GM18517 (cell line): ENCODE measurements around the gene HS6ST3.

Source experiments
- ATAC-seq: cut with Tn5 transposase; IDR thresholded peaks from one replicate; pipeline ENCODE4 v1.9.1; 2021; ENCODE audit warnings: mild to moderate bottlenecking, moderate library complexity; ENCODE audit not compliant: unreplicated experiment

Gene HS6ST3

GRCh38 chr13:96817336-96817941 is 727.5 kb downstream of the HS6ST3 start:
- ATAC-seq: no peak

GRCh38 chr13:96819375-96819774 is 729.5 kb downstream of the HS6ST3 start:
- no peak for ATAC-seq

GRCh38 chr13:96821381-96821780 is 731.5 kb downstream of the HS6ST3 start:
- ATAC-seq: no peak

- no peak for ATAC-seq
Measured at GRCh38 chr13:96821971-96822370, 732.1 kb downstream of the HS6ST3 start.

- ATAC-seq: no peak
Measured at GRCh38 chr13:96822895-96823294, 733.0 kb downstream of the HS6ST3 start.

- no peak for ATAC-seq
Measured at GRCh38 chr13:96824140-96824539, 734.2 kb downstream of the HS6ST3 start.

GRCh38 chr13:96825653-96826052 is 735.7 kb downstream of the HS6ST3 start:
- no peak for ATAC-seq

GRCh38 chr13:96834626-96835025 is 744.7 kb downstream of the HS6ST3 start:
- ATAC-seq: no peak

GRCh38 chr13:96835546-96835945 is 745.6 kb downstream of the HS6ST3 start:
- ATAC-seq: no peak

- ATAC-seq: no peak
Measured at GRCh38 chr13:96836733-96837132, 746.8 kb downstream of the HS6ST3 start.

- ATAC-seq: no peak
Measured at GRCh38 chr13:96837809-96838208, 747.9 kb downstream of the HS6ST3 start.

- no peak for ATAC-seq
Measured at GRCh38 chr13:96844195-96844594, 754.3 kb downstream of the HS6ST3 start.

- ATAC-seq: no peak
Measured at GRCh38 chr13:96844616-96845015, 754.7 kb downstream of the HS6ST3 start.

- ATAC-seq: no peak
Measured at GRCh38 chr13:96848286-96848685, 758.4 kb downstream of the HS6ST3 start.

GRCh38 chr13:96849091-96849490 is 759.2 kb downstream of the HS6ST3 start:
- no peak for ATAC-seq

GRCh38 chr13:96850538-96851145 is 760.7 kb downstream of the HS6ST3 start:
- no peak for ATAC-seq

GRCh38 chr13:96851856-96852445 is 762.0 kb downstream of the HS6ST3 start:
- ATAC-seq: no peak

- no peak for ATAC-seq
Measured at GRCh38 chr13:96858133-96858826, 768.4 kb downstream of the HS6ST3 start.

GRCh38 chr13:96860882-96861281 is 771.0 kb downstream of the HS6ST3 start:
- no peak for ATAC-seq

GRCh38 chr13:96862093-96862492 is 772.2 kb downstream of the HS6ST3 start:
- no peak for ATAC-seq

- no peak for ATAC-seq
Measured at GRCh38 chr13:96862999-96863398, 773.1 kb downstream of the HS6ST3 start.

GRCh38 chr13:96871469-96871868 is 781.6 kb downstream of the HS6ST3 start:
- ATAC-seq: no peak
